Activated CD8-positive, alpha-beta memory T cell treated with anti-CD3 and anti-CD28 coated beads for 24 hours (primary cell): Measurements from ENCODE around the gene MT1G.
"Not testable (repeated sequence)": the region's sequence is repeated elsewhere in the genome, so short reads cannot be mapped to it uniquely, and the experiment has no call there.

Source experiments
- DNase-seq: peaks from one replicate; pipeline ENCODE4 v3.0.0-alpha.2; 2020

The MT1G gene

GRCh38 chr16:56634715-56635440, 33.0 kb downstream of the MT1G start:
- no peak for DNase-seq

- DNase-seq = no peak
Measured at GRCh38 chr16:56633535-56633934, 34.3 kb downstream of the MT1G start.

DNA sequence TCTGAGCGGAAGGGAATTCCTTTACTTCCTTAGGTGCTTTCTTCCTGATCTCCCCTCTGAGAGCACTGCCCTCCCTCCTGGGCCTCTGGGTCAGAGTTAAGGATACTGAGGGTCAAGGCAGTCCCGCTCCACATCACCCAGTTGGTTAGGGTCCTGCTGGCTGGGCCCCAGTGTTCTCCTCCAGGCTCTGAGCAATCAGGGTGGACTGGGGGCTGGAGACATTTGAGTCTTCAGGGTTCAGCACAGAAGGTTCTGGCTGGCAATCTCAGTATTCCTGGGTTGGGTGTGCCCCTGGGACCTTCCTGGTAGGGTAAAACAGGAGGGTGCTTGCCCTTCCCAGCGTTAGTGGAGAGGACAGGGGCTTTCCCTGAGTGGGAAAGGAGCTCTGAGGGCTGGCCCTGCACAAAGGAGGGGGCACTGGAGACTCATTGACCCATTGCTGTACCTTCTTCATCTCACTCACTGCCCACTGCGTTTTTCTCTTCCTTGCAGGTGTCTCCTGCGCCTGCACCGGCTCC, 35.0 kb downstream of the MT1G start:
- no peak for DNase-seq

- DNase-seq = no peak
Measured at GRCh38 chr16:56632156-56632847, 35.6 kb downstream of the MT1G start, which contains the start of gene MT1M. Gene MT1M (plus strand): TSS chr16:56632659. CDS start chr16:56632732, 73 bp downstream.

DNA sequence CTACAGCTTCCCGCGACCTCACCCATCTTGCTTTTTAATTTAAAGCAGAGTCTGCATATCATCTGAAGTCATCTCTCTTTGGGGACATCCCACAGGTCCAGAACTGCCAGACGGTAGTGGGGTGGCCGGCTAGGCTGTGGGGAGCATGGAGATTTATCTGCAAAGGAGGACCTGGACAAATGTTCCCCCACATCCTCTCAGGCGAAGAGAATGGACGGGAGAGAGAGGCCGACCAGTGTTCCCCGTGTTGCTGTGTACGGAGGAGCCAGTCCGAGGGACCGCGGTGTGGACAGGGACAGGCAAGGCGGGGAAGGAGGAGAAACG, 36.1 kb downstream of the MT1G start:
- no peak for DNase-seq

- DNase-seq = no peak
Measured at GRCh38 chr16:56631197-56631596, 36.7 kb downstream of the MT1G start.

DNA sequence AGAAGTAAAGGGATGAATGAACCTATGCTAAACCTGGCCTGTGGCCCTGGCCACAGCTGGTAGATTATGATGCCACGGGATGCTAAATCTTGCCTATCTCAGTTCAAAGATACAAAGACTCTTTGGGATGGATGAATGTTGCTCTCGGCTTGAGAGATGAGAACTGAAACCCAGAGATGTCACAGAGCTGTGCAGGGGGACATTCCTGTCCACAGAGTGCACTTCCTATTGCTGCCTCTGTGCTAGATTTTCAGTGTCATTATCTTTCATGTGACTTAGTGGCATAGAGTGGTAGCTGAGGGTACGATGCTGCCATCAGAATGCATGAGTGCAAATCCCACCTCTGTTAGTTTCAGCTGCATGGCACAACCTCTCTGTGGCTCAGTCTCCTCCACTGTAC, 37.7 kb downstream of the MT1G start:
- no peak for DNase-seq

GRCh38 chr16:56629531-56629930, 38.3 kb downstream of the MT1G start:
- DNase-seq = no peak

DNA sequence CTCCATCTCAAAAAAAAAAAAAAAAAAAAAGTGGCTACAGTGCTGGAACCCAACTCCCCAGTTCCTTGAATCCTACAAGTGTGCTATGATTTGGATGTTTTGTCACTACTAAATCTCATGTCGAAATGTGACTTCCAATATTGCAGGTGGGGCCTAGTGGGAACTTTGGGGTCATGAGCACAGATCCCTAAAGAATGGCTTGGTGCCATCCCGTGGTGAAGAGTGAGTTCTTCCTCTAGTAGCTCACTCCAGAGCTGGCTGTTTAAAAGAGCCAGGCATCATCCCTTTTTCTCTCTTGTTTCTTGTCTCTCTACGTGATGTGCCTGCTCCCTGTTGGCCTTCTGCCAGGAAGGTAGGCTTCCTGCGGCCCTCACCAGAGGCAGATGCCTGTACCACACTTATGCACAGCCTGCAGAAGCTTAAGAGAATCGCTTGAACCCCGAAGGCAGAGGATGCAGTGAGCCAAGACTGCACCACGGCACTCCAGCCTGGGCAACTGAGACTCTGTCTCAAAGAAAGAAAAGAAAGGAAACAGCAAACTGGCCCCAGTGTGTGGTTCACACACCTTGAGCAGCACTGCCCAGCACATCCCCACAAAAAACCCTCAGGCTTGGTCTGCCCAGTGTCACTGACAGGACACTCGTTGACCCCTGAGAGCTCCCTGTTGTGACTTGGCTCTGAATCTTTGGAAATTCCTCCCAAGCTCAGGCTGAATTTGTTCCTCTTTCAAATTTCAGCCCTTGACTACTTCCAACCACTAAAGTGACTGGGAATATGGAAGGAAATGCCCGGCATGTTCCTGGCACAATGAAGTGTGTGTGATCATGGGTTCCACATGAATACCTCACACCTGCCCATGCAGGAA, 39.1 kb downstream of the MT1G start:
- no peak for DNase-seq

DNA sequence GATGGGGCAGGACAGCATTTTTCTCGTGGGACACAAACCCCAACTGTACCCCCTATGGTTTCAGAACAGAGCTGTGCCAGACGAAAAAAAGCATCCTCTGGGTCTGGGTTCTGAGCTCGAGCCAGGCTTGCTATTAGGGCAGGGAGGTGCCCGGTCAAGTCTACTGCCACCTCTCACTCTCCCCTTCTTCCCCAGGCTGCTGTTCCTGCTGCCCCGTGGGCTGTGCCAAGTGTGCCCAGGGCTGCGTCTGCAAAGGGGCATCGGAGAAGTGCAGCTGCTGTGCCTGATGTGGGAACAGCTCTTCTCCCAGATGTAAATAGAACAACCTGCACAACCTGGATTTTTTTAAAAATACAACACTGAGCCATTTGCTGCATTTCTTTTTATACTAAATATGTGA, 41.2 kb downstream of the MT1G start:
- DNase-seq = no peak

GRCh38 chr16:56625943-56626654, 41.8 kb downstream of the MT1G start:
- DNase-seq = no peak

DNA sequence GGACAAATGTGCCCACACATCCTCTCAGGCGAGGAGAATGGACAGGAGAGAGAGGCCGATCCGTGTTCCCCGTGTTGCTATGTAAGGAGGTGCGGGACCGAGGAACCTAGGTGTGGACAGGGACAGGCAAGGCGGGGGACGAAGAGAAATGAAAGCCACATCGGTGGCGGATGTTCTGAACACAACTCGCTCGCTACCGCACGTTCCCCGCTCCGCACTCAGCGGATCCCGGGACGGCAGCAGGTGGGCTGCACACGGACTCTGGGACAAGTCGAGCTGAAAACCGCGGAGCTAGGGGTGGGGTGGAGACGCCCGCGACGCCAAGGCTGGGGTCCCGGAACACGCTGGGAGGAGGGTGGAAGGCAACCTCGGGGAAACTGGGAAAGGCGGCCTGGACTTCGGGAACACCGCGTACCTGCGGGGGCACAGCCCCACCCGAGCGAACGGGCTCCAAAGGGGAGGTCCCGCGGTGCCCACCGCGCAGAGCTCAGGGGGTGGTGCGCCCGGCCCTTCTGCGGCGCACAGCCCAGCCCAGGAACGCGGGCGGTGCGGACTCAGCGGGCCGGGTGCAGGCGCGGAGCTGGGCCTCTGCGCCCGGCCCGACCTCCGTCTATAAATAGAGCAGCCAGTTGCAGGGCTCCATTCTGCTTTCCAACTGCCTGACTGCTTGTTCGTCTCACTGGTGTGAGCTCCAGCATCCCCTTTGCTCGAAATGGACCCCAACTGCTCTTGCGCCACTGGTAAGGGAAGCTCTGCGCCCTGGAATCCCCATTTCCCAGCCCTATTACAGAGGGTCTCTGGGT, 42.5 kb downstream of the MT1G start, which contains the start of gene MT1E:
Gene MT1E (plus strand): TSS at position 642 of the 803 bp plus-strand sequence. CDS start 71 bp downstream, at position 713.
- DNase-seq = peak; percentile 84

DNA sequence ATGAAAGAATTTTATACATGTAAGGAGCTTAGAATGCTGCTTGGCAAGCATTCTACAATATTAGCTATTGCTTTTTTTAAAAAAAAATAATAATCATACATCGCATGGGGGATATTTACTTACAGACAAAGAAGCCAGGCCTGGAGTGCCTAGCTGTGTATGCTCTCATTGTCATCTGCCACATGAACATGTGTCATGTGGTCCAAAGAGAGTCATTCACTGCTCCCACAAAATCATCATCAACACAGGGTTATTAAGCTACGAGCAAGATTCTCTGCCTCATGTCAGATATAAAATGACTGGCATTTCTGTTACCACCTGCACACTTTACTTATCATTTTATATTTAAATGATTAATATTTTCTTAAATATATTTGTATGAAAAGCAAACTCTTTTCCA, 44.2 kb downstream of the MT1G start:
- no peak for DNase-seq

DNA sequence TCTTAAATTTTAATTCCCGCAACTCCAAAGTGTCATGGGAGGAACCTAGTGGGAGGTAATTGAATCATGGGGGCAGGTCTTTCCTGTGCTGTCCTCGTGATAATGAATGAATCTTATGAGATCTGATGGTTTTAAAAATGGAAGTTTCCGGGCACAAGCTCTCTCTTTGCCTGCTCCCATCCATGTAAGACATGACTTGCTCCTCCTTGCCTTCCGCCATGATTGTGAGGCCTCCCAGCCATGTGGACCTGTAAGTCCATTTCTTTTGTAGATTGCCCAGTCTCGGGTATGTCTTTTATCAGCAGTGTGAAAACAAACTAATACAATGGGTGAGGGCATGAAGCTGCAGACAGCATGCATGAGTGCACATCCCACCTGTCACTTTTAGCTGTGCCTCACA, 44.7 kb downstream of the MT1G start:
- DNase-seq = not testable (repeated sequence)

- not testable (repeated sequence) for DNase-seq
Measured at GRCh38 chr16:56621665-56622445, 46.0 kb downstream of the MT1G start.

GRCh38 chr16:56620339-56620897, 47.4 kb downstream of the MT1G start:
- DNase-seq = no peak

GRCh38 chr16:56618138-56618537, 49.7 kb downstream of the MT1G start:
- DNase-seq = no peak

GRCh38 chr16:56617212-56618085, 50.4 kb downstream of the MT1G start:
- peak; percentile 73 for DNase-seq
